ENCODE results near the gene CHD9.
A peak's percentile ranks its signal among the peaks of the same experiment; 100 is the strongest.

The CHD9 gene

DNA sequence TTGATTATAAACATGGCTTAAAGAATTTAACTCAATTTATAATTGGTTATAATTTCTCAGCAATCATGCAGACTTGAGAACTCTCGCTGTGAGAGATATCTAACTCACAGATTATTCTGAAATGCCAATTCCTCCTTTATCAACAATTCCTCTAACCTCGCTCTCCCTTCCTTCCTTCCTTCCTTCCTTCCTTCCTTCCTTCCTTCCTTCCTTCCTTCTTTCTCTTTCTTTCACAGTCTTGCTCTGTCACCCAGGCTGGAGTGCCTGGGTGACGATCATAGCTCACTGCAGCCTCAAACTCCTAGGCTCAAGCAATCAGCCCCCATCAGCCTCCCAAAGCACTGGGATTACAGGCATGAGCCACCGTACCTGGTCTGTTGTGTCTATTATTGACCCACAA is 42.4 kb downstream of the CHD9 start:
- no peak for DNase-seq

DNA sequence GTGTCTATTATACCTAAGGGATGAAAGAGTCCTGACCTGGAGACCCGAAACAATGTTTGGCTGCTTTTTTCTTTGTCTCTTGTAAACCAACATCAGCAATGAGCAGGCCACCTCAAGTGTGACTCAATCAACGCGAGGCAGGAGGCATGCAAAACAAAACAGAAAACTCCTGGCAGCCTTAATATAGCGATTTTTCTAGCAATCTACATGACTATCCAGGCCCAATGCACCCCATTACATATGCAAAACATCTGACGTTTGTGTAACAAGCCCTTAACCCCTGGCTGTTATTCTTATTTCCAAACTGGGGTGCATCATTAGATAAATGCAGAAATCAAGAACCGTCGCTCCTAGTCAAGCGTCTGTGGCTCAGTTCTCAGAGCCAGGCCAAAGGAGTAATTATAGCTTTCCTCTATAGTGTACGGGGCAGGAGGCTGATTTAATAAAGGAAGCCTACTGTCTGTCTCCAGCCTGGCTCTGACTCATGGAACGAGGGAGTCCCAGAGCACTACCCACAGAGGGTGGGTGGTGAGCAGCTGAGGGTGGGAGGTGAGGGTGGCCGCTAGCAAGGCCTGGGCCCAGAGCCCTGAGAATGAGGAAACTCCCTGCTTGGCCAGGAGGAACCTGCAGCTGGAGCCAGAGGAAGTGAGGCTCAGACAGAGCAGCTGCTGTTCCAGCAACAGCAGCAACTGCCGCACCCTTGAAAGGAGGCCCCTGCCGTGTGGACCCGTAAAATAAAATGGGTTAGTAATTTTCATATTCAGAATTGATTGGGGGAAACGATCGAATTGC is 43.9 kb downstream of the CHD9 start:
- DNase-seq, result peak; percentile 25

DNA sequence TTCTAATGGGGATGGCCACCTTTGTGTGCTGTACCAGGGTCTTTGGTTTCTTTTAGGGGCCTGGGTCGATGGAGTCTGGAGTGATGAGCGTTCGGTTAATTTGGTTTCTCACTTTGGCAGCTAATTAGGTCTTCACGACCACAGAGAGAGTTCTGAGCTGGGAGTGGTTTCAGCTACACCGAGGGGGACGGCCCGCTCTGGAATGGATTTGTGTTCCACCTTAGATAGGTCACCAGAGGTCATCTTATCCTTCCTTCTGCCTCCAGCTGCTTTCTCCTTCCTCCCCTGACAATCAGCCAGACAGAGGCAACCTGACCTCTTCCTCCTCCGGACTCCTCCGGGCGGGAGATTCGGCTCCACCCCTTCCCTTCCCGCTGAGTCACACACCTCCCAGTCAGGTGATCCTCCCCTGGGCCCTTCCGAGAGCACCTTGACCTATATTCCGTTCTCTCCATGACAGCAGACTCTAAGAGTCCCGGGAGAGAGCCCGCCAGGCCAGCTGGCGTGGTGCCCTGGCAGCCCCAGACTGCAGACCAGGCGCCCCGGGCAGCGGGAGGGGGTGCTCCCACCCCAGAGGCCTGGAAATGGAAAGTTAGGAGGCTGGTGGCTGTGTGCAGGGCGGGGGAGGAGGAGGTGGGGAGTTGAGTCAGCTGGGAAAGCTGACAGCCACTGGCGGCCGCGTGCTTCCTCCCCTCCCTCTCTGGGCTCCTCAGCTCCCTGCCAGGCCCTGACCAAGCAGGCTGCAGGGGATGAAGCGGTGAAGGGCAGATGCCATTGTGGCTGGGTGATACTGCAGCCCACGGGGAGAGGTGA is 44.7 kb downstream of the CHD9 start:
- DNase-seq, result peak; percentile 36

DNA sequence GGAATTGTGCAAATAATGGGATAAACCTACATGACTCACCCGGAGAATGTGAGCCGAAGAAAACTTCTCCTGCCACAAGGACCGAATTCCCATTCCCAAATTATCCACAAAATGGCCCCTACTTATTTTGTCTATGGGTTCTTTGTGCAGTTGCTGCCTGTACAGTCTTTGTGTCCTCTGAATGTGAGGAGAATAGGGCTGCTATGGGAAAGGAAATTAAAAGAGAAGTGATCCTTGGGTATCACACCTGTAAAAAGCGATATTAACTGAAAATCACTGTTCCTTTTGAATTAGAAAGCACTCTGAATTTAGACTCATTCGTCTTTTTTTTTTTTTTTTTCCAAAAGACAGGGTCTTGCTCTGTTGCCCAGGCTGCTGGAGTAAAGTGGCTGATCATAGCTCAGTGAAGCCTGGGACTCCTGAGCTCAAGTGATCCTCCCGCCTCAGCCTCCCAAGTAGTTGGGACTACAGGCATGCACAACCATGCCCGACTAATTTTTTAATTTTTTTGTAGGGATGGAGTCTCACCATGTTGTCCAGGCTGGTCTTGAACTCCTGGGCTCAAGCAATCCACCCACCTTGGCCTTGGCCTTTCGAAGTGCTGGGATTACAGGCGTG is 45.4 kb downstream of the CHD9 start:
- no peak for DNase-seq

DNA sequence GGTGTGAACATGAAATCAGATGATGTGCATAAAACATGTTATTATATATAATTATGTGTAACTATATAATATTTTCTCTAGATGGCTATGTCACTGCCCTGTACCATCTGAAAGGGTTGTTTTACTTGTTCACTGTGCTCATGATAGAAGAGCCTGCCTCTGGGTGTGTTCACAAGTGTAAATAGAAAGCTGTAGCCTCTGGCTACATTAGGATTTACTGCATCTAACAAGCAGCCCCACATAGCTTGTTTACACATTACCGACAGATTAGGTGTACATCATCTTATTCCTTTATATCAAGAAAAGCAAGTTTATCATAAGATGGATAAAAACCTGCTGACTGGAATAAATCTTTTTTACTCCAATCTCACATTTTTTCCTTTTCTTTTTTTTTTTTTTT is 46.1 kb downstream of the CHD9 start:
- DNase-seq, result no peak

DNA sequence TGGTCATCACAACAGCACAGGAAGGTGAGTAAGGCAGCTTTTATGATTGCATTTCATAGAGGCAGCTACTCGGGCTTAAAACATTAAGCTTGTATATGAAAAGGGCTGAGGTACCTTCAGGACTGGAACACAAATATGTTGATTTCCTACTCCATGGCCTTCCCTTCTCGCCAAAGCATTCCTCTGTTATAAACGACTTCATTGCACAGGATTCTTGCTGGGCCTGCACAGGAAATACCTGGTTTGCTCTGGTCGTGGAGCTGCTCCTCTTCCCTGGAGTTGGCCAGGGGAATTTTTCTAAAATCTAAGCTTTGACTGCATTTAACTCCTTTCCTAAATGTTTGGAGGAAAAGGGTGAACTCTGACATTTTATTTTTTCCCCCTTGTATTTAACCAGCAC is 49.0 kb downstream of the CHD9 start:
- DNase-seq, result no peak

DNA sequence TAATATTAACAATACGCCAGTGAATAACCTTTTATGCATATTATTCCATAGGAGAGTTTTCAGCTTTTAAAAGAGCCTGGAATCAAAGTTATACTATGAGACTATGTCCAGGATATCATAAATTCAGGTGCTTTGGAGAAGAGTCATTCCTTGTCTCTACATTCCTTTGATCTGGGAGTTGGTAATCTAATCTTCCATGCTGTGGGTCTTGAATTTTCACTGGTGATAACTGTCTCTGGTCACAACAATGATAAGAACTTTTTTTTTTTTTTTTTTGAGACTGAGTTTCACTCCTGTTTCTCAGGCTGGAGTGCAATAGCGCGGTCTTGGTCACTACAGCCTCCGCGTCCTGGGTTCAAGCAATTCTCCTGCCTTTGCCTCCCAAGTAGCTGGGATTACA is 50.8 kb downstream of the CHD9 start:
- DNase-seq, result no peak

DNA sequence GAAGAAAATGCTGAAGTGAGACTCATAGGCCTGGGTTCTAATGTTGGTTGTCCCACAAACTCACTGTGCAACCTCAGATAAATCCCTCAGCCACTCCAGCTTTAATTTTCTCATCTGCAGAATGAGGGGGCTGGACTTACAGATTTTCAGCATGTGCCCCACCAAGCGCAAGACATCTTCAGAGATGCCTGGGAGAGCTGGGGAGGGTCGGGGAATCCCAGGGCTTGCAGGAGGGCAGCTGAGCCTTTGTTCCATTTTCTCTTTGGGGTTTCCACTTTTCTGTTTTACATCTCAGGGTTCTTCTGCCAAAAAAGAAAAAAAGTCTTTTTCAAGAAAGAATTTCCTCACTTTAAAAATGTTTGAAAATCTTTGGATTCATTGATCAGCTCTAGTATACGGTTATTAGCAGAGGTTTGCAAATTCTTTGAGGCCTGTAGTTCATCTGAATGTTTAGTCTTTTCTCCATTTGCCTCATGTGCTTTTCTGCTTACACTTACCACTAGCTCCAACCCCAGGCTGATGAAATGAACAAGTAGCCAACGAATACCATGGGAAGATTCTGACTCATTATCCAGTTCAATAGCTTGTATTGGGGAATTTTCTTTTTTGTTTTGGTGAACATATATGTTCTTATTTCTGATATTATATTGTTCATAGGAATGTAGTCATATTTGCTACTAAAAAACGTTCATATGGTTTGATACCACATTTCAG is 56.4 kb downstream of the CHD9 start:
- DNase-seq, result no peak

DNA sequence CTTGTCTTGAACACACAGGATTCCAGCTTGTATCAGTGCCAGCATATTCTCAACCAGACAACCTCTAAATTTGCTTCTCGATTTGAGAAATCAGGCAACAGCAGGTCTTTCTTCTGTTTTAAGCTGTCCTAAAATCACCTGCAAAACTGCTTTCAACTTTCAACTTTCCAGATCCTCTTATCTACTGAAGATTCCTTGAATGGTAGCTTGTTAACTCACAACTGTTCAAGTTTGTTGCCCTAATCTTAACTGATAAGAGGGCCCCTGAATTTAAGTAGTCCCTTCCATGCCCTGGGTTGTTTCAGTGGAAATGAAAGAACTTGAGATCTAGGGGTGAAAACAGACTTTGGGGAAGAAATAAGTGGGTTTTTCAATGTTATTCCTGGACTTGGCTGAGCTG is 57.2 kb downstream of the CHD9 start:
- no peak for DNase-seq

DNA sequence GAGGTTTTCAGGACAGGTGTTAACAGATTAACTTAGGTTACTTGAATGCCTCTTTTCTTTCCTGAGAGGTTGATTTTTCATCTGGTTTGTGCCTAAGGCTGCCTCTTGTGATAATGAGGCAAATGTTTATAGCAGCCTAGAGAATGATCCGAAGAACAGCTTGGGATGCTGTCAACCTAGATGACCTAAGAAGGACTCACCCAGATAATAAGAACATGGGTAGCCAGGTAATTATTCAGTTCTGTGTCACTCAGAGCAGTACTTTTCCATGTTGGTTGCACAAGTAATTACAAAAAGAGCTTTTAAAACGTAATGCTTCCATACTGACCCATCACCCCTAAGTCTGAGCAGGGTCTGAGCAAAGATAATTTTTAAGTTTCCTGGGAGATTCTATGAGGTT is 60.3 kb downstream of the CHD9 start:
- DNase-seq, result no peak

DNA sequence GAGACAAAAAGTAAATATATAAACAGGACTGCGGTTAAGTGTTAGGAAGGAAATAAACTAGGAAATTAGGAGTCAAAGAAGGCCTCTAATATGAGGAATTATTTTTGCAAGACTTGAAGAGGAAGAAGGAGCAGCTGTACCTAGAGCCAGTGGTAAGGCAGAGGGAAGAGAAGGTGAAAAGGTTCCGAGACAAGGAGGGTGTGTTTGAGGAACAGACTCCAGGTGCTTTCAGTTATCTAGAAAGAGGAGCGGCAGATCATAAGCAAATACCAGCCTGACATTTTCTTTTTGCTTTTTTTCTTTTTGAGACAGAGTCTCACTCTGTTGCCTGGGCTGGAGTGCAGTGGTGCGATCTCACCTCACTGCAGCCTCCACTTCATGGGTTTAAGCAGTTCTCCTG is 61.0 kb downstream of the CHD9 start:
- DNase-seq, result no peak

DNA sequence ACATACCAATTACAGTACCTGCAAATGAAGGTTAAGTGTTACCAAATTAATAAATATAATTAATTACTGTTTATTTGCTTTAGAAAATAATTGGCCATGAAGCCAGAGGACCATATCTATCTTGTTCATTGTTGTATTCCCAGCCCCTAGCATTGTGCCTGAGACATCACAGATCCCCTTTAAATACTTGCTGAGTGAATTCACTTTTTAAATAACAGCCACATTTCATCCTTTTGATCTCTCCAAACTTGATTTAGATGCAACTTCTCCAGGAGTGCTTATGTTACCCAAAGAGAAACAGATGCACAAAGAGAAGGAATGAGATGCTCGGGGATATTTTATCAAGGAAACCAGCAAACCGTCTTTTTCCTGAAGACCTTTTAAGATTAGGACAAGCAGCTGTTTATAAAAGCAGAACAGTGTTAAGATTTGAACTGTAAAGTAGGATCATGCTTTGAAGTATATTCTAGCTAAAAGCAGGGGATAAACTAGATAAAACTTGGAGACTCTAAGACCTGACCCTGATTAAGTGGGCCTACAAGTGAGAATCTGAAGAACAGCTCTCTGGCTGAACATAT is 66.3 kb downstream of the CHD9 start:
- no peak for DNase-seq

DNA sequence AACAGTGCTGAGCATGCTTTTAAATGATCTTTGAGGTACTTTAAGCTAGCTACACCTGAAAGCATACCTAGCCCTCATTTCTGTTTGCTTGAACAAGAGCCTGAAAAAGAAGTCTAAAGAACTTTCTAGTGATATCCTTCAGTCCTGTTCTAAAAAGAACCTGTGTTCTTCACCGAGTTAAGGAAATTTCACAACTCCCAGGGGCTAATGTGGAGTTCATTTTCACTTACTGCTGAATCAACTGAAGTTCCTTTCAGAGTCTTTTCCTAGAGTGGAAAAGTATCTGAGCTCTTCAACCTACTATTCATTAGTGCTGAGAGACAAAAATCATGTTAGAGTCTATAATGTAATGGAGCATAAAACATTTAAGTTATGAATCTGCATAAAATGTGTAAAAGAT is 66.9 kb downstream of the CHD9 start:
- no peak for DNase-seq

DNA sequence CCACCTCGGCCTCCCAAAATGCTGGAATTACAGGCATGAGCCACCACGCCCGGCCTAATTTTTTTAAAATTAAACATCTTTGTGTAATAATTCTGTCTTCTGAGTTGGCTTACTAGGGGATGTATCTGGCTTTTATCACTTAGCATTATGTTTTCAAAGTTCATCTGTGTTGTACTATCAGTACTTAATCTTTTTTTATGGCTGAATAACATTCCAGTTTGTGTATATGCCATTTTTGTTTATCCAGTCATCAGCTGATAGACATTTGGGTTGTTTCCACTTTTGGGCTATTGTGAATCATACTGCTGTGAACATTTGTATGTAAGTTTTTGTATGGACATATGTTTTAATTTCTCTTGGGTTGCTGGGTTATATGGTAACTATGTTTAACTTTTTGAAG is 69.0 kb downstream of the CHD9 start:
- DNase-seq, result no peak

DNA sequence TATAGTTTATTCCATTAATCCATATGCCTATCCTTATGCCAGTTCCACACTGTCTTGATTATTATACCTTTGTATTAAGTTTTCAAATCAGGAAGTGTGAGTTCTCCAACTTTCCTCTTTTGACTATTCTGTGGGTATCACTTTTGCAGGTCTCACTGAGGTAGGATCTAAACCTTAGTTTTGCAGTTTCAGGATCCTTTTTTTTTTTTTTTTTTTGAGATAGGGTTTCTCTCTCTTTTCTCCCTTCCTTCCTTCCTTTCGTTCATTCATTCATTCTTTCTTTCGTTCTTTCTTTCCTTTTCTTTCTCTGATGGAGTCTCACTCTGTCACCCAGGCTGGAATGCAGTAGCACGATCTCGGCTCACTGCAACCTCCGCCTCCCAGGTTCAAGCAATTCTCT is 71.6 kb downstream of the CHD9 start:
- no peak for DNase-seq

DNA sequence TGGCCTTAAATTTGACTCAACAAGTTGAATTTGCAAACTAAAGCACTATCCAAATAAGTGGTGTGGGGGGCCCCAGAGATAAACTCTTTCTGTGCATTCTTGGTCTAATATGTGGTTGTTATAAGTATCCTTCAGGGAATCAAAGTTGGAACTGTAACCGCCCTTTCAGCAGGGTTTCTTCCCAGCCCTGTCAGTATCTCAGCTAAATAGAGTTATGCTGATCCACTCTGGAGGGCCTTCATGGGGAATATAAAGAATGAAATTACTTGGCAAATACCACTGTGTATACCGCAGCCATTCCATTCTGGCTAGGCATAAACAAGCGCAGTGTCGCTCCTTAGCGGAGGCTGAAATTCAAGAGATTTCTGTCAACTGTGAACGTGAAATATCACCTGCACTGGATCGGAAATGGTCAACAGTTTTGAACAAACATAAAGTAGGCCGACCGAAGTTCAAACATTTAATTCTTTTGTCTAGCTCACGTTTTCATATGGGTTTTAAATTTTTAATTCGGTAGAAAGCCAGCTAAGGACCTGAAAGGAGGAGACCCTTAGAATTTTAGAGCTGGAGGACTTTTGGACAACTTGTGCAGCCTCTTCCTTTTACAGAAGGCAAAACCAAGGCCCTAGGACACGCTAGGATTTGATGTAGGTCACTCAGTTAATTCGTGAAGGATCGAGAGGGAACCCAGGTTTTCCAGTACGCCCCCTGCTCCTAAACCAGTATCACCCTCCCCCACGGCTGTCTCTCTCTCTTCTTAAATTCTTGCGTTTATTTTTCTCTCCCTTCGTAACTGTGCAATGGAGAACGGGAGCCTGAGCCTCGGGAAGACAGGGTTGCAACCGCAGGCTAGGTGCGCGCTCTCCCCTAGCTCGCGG is 74.7 kb downstream of the CHD9 start:
- DNase-seq, result no peak

DNA sequence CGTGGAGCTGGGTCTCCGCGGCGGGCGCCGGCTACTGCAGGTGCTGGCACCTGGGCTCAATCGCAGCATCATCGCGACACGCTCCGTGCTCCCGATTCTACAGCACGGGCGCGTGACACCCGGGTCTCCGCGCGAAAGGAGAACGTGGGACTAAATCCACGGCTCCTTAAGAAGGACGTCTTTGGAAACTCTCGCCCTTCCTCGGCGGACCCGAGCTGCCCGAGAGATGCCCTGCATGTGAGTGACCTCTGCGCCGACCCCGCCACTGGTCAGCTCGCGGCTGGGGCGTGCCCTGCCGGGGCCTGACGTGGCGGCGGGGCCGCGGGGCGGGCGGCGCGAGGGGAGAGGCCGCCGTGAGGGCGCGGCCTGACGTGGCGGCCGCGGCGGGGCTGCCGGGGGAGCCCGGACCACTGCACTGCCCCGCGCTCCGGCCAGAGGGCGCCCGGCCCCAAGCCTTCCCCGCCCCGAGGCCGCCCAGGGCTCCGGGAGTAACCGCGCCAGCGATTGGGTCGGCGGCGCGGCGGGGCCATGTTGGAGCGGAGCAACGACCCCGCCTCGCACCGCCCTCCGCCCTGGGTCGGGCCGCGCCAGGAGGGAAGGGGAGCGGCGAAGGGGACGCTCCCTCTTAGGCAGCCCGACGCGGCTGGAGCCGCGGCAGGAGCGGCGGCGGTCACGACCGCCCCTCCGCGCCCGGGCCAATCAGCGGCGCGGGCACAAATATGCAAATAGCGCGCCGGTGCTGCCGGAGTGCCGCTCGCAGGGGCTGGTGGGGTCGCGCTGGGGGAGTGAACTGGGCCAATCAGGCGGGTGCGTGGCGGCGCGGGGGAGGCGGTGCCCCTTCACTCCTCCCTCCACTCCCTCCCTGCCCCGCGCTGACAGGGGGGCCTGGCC is 75.6 kb downstream of the CHD9 start:
- peak; percentile 94 for DNase-seq

DNA sequence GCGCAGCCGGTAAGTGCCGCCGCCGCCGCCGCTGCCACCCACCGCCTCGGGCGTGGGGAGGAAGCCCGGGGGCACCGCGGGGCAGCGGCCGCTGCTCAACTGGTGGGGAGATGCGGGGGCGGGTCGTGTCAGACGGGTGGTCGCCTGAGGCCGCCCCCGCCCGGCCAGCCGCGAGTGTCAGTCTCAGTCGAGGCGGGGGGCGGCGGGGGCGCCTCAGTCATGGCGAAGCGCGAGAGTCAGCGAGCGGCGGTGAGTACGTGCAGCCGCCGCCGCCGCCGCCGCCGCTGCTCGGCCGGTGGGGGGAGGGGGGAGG is 76.2 kb downstream of the CHD9 start:
- no peak for DNase-seq

DNA sequence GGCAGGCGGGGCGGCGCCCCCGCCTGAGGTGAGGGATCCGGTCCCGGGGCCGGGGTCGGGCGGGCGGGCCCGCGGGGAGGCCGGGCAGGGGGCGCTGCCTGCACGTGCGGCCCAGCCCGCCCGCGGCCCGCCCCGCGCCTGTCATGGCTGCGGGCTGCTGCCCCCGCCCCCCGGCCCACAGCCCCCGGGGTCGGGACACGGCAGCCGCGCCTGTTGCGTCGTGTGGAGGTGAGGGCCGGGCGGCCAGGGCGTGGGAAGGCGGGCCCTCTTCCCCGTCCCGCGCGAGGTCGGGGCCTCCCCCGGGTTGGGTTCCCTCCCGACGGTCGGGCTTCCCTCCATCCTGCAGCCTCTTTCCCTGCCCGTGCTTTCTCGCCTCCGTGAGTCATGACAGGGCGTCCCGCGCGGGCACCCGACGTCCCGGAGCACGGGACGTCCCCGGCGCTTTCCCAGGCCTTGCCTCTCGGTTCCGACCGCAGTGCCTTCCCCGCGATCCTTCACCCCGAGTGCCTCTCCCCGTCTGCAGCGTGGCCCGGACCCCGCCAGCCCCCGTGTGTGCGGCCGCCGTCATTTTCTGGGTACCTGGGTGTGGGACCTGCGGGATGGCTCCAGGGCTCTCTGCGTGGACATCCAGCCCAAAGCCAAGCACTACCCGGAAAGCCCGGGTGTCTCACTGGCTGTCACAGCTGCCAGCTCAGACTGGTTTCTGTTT is 76.7 kb downstream of the CHD9 start:
- peak; percentile 39 for DNase-seq

DNA sequence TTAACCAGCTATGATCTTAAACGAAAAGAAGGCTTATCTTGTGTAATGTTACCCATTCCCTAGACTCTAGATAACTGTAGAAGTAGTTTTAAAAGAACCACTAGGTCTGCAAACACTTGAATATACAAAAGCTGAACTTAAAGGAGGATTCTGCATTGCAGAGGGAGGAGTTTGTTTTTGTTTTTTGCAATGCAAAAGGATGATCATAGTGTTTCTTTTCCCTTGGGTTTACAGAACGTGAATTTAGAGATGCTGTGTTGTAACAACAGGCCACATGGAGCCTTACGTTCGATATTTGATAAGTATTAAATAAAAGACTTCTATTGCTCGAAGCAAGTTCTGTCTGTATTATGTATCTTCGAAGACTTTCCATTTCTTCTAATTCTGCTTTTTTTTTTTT is 77.6 kb downstream of the CHD9 start:
- no peak for DNase-seq
